Activated naive CD8-positive, alpha-beta T cell treated with anti-CD3 and anti-CD28 coated beads, Interleukin-2, amount 50 U/mL, for 16 hours (primary cell): Measurements from ENCODE around the gene DSCAML1.

Experiments used
- DNase-seq: peaks from one replicate; pipeline ENCODE4 v3.0.0-alpha.2; 2020; ENCODE audit warnings: low read depth, low spot score

DSCAML1 gene

GRCh38 chr11:117427356-117427874, 369.6 kb downstream of the DSCAML1 start:
- no peak for DNase-seq

GRCh38 chr11:117426941-117427340, 370.1 kb downstream of the DSCAML1 start:
- DNase-seq: no peak

- peak; percentile 47 for DNase-seq
Observed at GRCh38 chr11:117426297-117426685, 370.7 kb downstream of the DSCAML1 start.

GRCh38 chr11:117425679-117426296, 371.2 kb downstream of the DSCAML1 start:
- no peak for DNase-seq

GRCh38 chr11:117424781-117425180, 372.2 kb downstream of the DSCAML1 start:
- no peak for DNase-seq

- no peak for DNase-seq
Observed at GRCh38 chr11:117423046-117423575, 373.9 kb downstream of the DSCAML1 start.

- DNase-seq: no peak
Observed at GRCh38 chr11:117421476-117421875, 375.5 kb downstream of the DSCAML1 start.

- no peak for DNase-seq
Observed at GRCh38 chr11:117421041-117421440, 376.0 kb downstream of the DSCAML1 start.

- DNase-seq: no peak
Observed at GRCh38 chr11:117420598-117420997, 376.4 kb downstream of the DSCAML1 start.

GRCh38 chr11:117420143-117420485, 376.9 kb downstream of the DSCAML1 start:
- no peak for DNase-seq

GRCh38 chr11:117419482-117420142, 377.4 kb downstream of the DSCAML1 start:
- no peak for DNase-seq

GRCh38 chr11:117418737-117419481, 378.1 kb downstream of the DSCAML1 start:
- DNase-seq: no peak

GRCh38 chr11:117417856-117418255, 379.2 kb downstream of the DSCAML1 start:
- no peak for DNase-seq

GRCh38 chr11:117417342-117417741, 379.7 kb downstream of the DSCAML1 start:
- no peak for DNase-seq

- no peak for DNase-seq
Observed at GRCh38 chr11:117415358-117415896, 381.6 kb downstream of the DSCAML1 start.

- no peak for DNase-seq
Observed at GRCh38 chr11:117414724-117415123, 382.3 kb downstream of the DSCAML1 start.

- DNase-seq: no peak
Observed at GRCh38 chr11:117413616-117414015, 383.4 kb downstream of the DSCAML1 start.

GRCh38 chr11:117412653-117413275, 384.3 kb downstream of the DSCAML1 start:
- no peak for DNase-seq

- DNase-seq: no peak
Observed at GRCh38 chr11:117412176-117412575, 384.8 kb downstream of the DSCAML1 start.

GRCh38 chr11:117411736-117412135, 385.3 kb downstream of the DSCAML1 start:
- DNase-seq: no peak

- DNase-seq: no peak
Observed at GRCh38 chr11:117410861-117411710, 385.9 kb downstream of the DSCAML1 start.
